GM15510 (cell line): ENCODE measurements around the gene UBE2E2.

Source experiments
- POLR2A ChIP-seq: IDR thresholded peaks from 3 replicates; pipeline ENCODE4 v1.6.1; 2011; ENCODE audit warnings: borderline replicate concordance; ENCODE audit not compliant: insufficient read length; ENCODE audit errors: extremely low read depth

UBE2E2 gene

GRCh38 chr3:23576379-23576959 is 373.3 kb downstream of the UBE2E2 start:
- TF ChIP-seq POLR2A: no peak

GRCh38 chr3:23580096-23580713 is 377.1 kb downstream of the UBE2E2 start:
- TF ChIP-seq POLR2A: no peak

GRCh38 chr3:23583980-23584740 is 381.0 kb downstream of the UBE2E2 start:
- no peak for TF ChIP-seq POLR2A

DNA sequence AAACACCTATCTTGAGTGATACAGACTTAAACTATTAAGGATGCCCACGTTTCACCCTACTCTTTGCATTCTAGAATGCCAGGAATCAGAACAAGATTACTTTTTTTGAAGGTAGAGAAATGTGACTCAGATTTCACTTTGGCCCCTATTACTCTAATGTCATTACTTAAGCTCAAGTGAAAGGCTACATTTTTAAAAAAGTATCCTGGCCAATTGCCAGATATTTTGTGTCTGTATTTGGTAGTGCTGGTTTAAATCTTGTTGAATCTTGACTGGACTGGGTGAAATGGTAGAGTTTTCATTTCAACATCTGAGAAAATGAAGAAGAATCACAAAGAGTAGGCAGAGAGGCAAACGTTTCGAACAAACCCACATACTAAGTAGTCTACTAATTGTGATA is 384.4 kb downstream of the UBE2E2 start:
- TF ChIP-seq POLR2A: no peak

- TF ChIP-seq POLR2A: no peak
Measured at GRCh38 chr3:23588547-23588946, 385.4 kb downstream of the UBE2E2 start.

GRCh38 chr3:23589602-23590001 is 386.5 kb downstream of the UBE2E2 start:
- no peak for TF ChIP-seq POLR2A

- TF ChIP-seq POLR2A: no peak
Measured at GRCh38 chr3:23590424-23591273, 387.5 kb downstream of the UBE2E2 start.

GRCh38 chr3:23591374-23591773 is 388.2 kb downstream of the UBE2E2 start:
- no peak for TF ChIP-seq POLR2A

DNA sequence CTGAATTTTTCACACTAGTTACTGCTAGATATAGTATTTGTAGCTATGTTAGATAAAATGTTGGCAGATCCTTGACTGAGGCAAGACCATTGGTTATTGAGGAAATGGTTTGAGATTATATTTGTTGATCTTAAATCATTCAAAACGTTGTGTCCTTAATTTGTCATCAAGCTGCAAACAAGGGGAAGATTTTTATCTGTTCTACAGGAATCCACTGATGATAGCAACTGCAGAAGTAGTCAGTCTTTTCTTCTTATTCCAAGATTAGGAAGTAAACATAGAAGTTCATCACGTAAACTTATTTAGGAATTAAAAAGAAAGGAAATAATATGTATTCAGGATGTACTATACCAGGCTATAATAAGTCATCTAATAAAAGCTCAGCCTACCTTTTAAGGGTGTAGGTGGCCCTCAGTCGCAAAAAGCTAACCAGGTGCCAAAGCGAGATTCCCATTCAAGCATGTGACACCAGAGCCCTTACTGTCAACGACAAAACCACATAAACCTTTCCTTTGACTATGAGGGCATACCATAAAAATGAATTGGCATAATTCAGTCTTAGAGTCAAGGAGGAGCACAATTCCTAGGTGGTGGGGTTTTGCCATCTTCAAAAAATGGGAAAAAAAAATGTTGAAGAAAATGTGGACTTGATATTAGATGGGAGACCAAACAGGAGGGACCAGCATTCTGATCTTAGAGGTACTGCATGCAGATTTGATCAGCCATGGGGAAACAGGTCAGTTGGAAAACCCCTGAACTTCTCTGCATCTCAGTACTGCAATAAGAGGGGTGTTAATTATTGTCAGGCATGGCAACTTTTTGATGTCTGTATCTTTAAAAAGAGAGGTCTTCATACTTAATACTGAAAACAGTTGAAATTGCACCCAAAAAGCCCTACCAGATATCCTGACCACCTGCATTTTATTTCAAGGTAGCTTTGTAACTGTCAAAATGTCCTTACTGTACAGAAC is 390.1 kb downstream of the UBE2E2 start:
- TF ChIP-seq POLR2A: no peak

- TF ChIP-seq POLR2A: no peak
Measured at GRCh38 chr3:23594066-23594465, 390.9 kb downstream of the UBE2E2 start.

DNA sequence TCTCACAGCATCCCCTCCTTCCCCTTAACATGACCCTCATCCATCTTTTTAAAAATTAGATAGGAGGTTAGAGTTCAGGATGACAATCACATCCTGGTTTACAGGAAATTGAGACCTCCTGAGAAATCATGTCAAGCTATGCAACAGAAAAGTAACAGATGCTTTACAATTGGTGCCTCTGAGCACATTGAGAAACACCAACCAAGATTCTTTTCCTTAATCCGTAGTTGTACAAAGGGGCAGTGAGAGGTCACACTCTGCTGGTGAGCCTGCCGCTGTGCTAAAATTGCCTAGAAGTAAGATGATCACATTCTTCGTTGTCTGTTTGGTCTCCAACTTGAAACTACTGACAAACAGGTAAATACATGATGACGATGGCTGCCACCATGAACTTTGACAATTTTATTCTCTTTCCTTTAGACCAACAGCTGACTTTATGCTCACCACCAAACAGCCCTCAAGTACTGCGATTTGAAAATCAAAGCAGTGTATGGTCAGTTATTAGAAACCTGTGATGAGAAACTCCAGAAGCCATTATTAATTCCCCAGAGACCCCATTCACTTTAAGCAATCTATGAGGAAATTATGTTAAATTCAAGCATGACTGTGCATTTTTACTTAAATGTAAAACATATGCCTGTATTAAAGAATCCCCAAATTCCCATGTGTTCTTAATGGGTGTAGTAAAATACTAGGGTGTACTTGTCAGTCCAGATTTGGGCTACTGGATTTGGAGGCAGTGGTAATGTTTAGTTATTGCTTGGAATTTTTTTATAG is 392.0 kb downstream of the UBE2E2 start:
- TF ChIP-seq POLR2A: no peak

DNA sequence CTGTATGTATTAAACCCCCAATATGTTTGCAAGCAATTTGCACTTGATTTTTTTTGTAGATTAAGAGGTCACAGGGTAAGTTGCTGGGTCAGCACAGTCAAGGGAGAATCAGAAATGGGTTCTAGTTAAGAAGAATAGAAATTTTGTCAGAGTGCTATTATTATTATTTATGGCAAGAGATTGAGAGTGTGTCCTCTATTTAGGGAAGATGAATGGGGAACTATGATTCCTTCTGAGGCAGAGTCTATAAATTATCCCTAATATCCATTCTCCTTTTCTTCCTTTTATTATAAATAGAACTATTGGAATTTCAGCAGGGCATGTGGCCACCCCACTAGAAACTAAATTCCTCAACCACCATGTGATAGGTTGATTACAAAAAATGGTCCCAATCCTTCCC is 392.7 kb downstream of the UBE2E2 start:
- TF ChIP-seq POLR2A: no peak
